Stimulated activated CD4-positive, alpha-beta T cell treated with anti-CD3 and anti-CD28 coated beads, Interleukin-4, amount 100 ng/mL, for 4 hours (primary cell): ENCODE measurements around the gene IQGAP2.
"Not testable (repeated sequence)": the region's sequence is repeated elsewhere in the genome, so short reads cannot be mapped to it uniquely, and the experiment has no call there.

ENCODE experiments used
- DNase-seq, 2 experiments: peaks; one replicate each; pipeline ENCODE4 v3.0.0-alpha.2; 2020

IQGAP2 gene

GRCh38 chr5:76402886-76403765 lies at the start of gene IQGAP2:
Gene IQGAP2 (plus strand): TSS chr5:76403285. CDS start chr5:76403546, 261 bp downstream.
- DNase-seq, result peak; percentile 72 to 75

- no peak for DNase-seq
Observed at GRCh38 chr5:76356887-76357286, 46.2 kb upstream of the IQGAP2 start.

- DNase-seq, result no peak
Observed at GRCh38 chr5:76363352-76364225, 39.5 kb upstream of the IQGAP2 start.

GRCh38 chr5:76364226-76364589 lies 38.9 kb upstream of the IQGAP2 start:
- no peak for DNase-seq

- DNase-seq, result no peak
Observed at GRCh38 chr5:76365561-76365960, 37.5 kb upstream of the IQGAP2 start.

- no peak for DNase-seq
Observed at GRCh38 chr5:76366596-76366995, 36.5 kb upstream of the IQGAP2 start.

GRCh38 chr5:76367623-76368371 lies 35.3 kb upstream of the IQGAP2 start:
- DNase-seq, result no peak

GRCh38 chr5:76368941-76369340 lies 34.1 kb upstream of the IQGAP2 start:
- no peak for DNase-seq

GRCh38 chr5:76369668-76370067 lies 33.4 kb upstream of the IQGAP2 start:
- not testable (repeated sequence) for DNase-seq

- DNase-seq, result no peak
Observed at GRCh38 chr5:76371960-76372322, 31.1 kb upstream of the IQGAP2 start.

- no peak for DNase-seq
Observed at GRCh38 chr5:76372323-76373054, 30.6 kb upstream of the IQGAP2 start.

- DNase-seq, result no peak
Observed at GRCh38 chr5:76376148-76376865, 26.8 kb upstream of the IQGAP2 start.

- no peak for DNase-seq
Observed at GRCh38 chr5:76376866-76377230, 26.2 kb upstream of the IQGAP2 start.

- no peak for DNase-seq
Observed at GRCh38 chr5:76378355-76378754, 24.7 kb upstream of the IQGAP2 start.

GRCh38 chr5:76379316-76379715 lies 23.8 kb upstream of the IQGAP2 start:
- DNase-seq, result no peak

GRCh38 chr5:76379855-76380254 lies 23.2 kb upstream of the IQGAP2 start:
- no peak for DNase-seq

GRCh38 chr5:76380346-76381066 lies 22.6 kb upstream of the IQGAP2 start:
- DNase-seq, result no peak

GRCh38 chr5:76383126-76383832 lies 19.8 kb upstream of the IQGAP2 start:
- no peak for DNase-seq

GRCh38 chr5:76384189-76384588 lies 18.9 kb upstream of the IQGAP2 start:
- DNase-seq, result no peak

GRCh38 chr5:76384705-76385104 lies 18.4 kb upstream of the IQGAP2 start:
- DNase-seq, result no peak
